IMR-90 (cell line): ENCODE measurements around the gene HCFC1R1. TPM values are rescaled to one million over a fixed set of nuclear protein-coding genes. Genes with fewer than 3 reads are reported as not detected.

Experiments used
- ATAC-seq: fragments of 200-7000 bp; cut with Tn5 transposase; 2 replicates; pipeline ENCODE4 v1.9.1; 2020; ENCODE audit warnings: low read depth, mild to moderate bottlenecking, moderate library complexity
- BruUV-seq: library from RNA; stranded (reverse); fragments of 400-500 nt; replicated peaks from 2 replicates; lab custom pipeline; 2021; lab: Mats Ljungman, UMichigan
- CTCF ChIA-PET: fragments of 300-600 bp; formaldehyde crosslinking; extraction: SDS; loops from one replicate; lab custom pipeline; 2021; ENCODE audit warnings: antibody characterized with exemption; lab: Yijun Ruan, JAX
- POLR2A ChIA-PET: fragments of 300-600 bp; sonication (Branson Sonifier 250); formaldehyde crosslinking; loops from one replicate; lab custom pipeline; 2022; ENCODE audit warnings: antibody characterized with exemption; ENCODE audit not compliant: unreplicated experiment; lab: Charles Lee
- DNase-seq: peaks from one replicate; pipeline ENCODE4 v3.0.0; 2013
- H2AFZ ChIP-seq: replicated peaks from 2 replicates; pipeline ENCODE3; 2013; ENCODE audit warnings: low read length, mild to moderate bottlenecking; ENCODE audit not compliant: poor library complexity
- H2AK5ac ChIP-seq: 2 replicates; pipeline ENCODE4 v1.6.1; 2013; ENCODE audit warnings: low read depth, low read length, inconsistent platforms
- H2AK9ac ChIP-seq: replicated peaks from 2 replicates; pipeline ENCODE3; 2013; ENCODE audit warnings: mild to moderate bottlenecking, low read depth, low read length, moderate library complexity; ENCODE audit not compliant: poor library complexity
- H2BK120ac ChIP-seq: 2 replicates; pipeline ENCODE4 v1.6.1; 2013; ENCODE audit warnings: low read depth, low read length, inconsistent platforms
- H2BK15ac ChIP-seq: 3 replicates; pipeline ENCODE4 v1.6.1; 2013; ENCODE audit warnings: low read depth, low read length, inconsistent platforms
- H2BK20ac ChIP-seq: 2 replicates; pipeline ENCODE4 v1.6.1; 2013; ENCODE audit warnings: low read depth, mild to moderate bottlenecking, inconsistent platforms, low read length, moderate library complexity
- H2BK5ac ChIP-seq: 2 replicates; pipeline ENCODE4 v1.6.1; 2013; ENCODE audit warnings: mild to moderate bottlenecking, low read depth, low read length, inconsistent platforms; ENCODE audit not compliant: poor library complexity, severe bottlenecking
- H3K14ac ChIP-seq: replicated peaks from 2 replicates; pipeline ENCODE4 v1.6.1; 2013; ENCODE audit warnings: low read depth, low read length, inconsistent platforms
- H3K18ac ChIP-seq: 2 replicates; pipeline ENCODE4 v1.6.1; 2013; ENCODE audit warnings: low read depth, low read length, control low read depth
- H3K23ac ChIP-seq: 2 replicates; pipeline ENCODE4 v1.6.1; 2013; ENCODE audit warnings: low read depth, low read length, inconsistent platforms
- H3K27ac ChIP-seq: 2 replicates; pipeline ENCODE4 v1.5.1; 2013; ENCODE audit warnings: mild to moderate bottlenecking, control low read depth, low read length; ENCODE audit not compliant: insufficient read depth
- H3K27me3 ChIP-seq: 2 replicates; pipeline ENCODE4 v1.6.1; 2013; ENCODE audit warnings: low read length; ENCODE audit not compliant: control insufficient read depth, insufficient read depth
- H3K36me3 ChIP-seq: 2 replicates; pipeline ENCODE4 v1.6.1; 2013; ENCODE audit warnings: low read length, mixed read lengths; ENCODE audit not compliant: control insufficient read depth, insufficient read depth
- H3K4ac ChIP-seq: 2 replicates; pipeline ENCODE4 v1.6.1; 2013; ENCODE audit warnings: low read depth, low read length, inconsistent platforms
- H3K4me1 ChIP-seq: 2 replicates; pipeline ENCODE4 v1.6.1; 2013; ENCODE audit warnings: low read length, mixed read lengths; ENCODE audit not compliant: control insufficient read depth, insufficient read depth
- H3K4me2 ChIP-seq: 2 replicates; pipeline ENCODE4 v1.6.1; 2013; ENCODE audit warnings: low read depth, mild to moderate bottlenecking, control low read depth, low read length, moderate library complexity
- H3K4me3 ChIP-seq: 2 replicates; pipeline ENCODE4 v1.5.1; 2013; ENCODE audit warnings: low read depth, mild to moderate bottlenecking, control low read depth, low read length, moderate library complexity; ENCODE audit not compliant: insufficient read depth
- H3K56ac ChIP-seq: 2 replicates; pipeline ENCODE4 v1.6.1; 2013; ENCODE audit warnings: low read length, inconsistent platforms; ENCODE audit not compliant: insufficient read depth; ENCODE audit errors: extremely low read depth
- H3K79me1 ChIP-seq, 2 experiments: 2 replicates each; pipeline ENCODE4 v1.6.1; 2013; ENCODE audit warnings: low read length in 2 of 2, inconsistent platforms in 1 of 2, low read depth in 1 of 2
- H3K9ac ChIP-seq: 2 replicates; pipeline ENCODE4 v1.6.1; 2013; ENCODE audit warnings: low read depth, low read length, control low read depth
- H3K9me1 ChIP-seq: 2 replicates; pipeline ENCODE4 v1.6.1; 2013; ENCODE audit warnings: low read length, inconsistent platforms; ENCODE audit not compliant: insufficient read depth
- H3K9me3 ChIP-seq: 2 replicates; pipeline ENCODE4 v1.6.1; 2013; ENCODE audit warnings: low read length; ENCODE audit not compliant: control insufficient read depth, insufficient read depth
- H4K20me1 ChIP-seq: 2 replicates; pipeline ENCODE4 v1.6.1; 2013; ENCODE audit warnings: low read length, inconsistent platforms; ENCODE audit not compliant: insufficient read depth
- H4K5ac ChIP-seq: 2 replicates; pipeline ENCODE4 v1.6.1; 2013; ENCODE audit warnings: mild to moderate bottlenecking, low read depth, low read length, control low read depth
- H4K8ac ChIP-seq, 2 experiments: 2 replicates each; pipeline ENCODE4 v1.6.1; 2013; ENCODE audit warnings: low read depth in 2 of 2, low read length in 2 of 2, control low read depth in 1 of 2, inconsistent platforms in 1 of 2
- H4K91ac ChIP-seq: 2 replicates; pipeline ENCODE4 v1.6.1; 2013; ENCODE audit warnings: low read depth, low read length, inconsistent platforms; ENCODE audit not compliant: insufficient read depth
- BHLHE40 ChIP-seq: fragments of 150-350 bp; IDR thresholded peaks from 2 replicates; pipeline ENCODE4 v1.6.1; 2016; ENCODE audit warnings: mild to moderate bottlenecking, low read depth, low read length
- CEBPB ChIP-seq: IDR thresholded peaks from 2 replicates; pipeline ENCODE4 v1.6.1; 2012; ENCODE audit warnings: low read depth, low read length, improper control_type of control experiment
- CHD1 ChIP-seq: IDR thresholded peaks from 2 replicates; pipeline ENCODE4 v1.6.1; 2012; ENCODE audit warnings: low read depth, low read length, improper control_type of control experiment
- FOS ChIP-seq: fragments of 150-350 bp; IDR thresholded peaks from 2 replicates; pipeline ENCODE4 v1.6.1; 2016; ENCODE audit warnings: low read depth, low read length
- MAFK ChIP-seq: IDR thresholded peaks from 2 replicates; pipeline ENCODE4 v1.6.1; 2012; ENCODE audit warnings: low read depth, low read length, improper control_type of control experiment
- MAZ ChIP-seq: IDR thresholded peaks from 2 replicates; pipeline ENCODE4 v1.6.1; 2012; ENCODE audit warnings: low read depth, mild to moderate bottlenecking, low read length, improper control_type of control experiment, moderate library complexity, borderline replicate concordance
- MXI1 ChIP-seq: IDR thresholded peaks from 2 replicates; pipeline ENCODE4 v1.6.1; 2012; ENCODE audit warnings: low read depth, mild to moderate bottlenecking, low read length, moderate library complexity, borderline replicate concordance
- NFE2L2 ChIP-seq: fragments of 150-350 bp; IDR thresholded peaks from 2 replicates; pipeline ENCODE4 v1.6.1; 2016; ENCODE audit warnings: low read depth, mild to moderate bottlenecking, low read length
- POLR2A ChIP-seq: IDR thresholded peaks from 2 replicates; pipeline ENCODE4 v1.6.1; 2012; ENCODE audit warnings: mild to moderate bottlenecking, low read depth, low read length
- RAD21 ChIP-seq: IDR thresholded peaks from 2 replicates; pipeline ENCODE4 v1.6.1; 2012; ENCODE audit warnings: low read length, improper control_type of control experiment
- RFX5 ChIP-seq: IDR thresholded peaks from 2 replicates; pipeline ENCODE4 v1.8.0; 2012; ENCODE audit warnings: low read depth, mild to moderate bottlenecking, low read length, moderate library complexity
- SMC3 ChIP-seq: fragments of 150-350 bp; IDR thresholded peaks from 2 replicates; pipeline ENCODE4 v1.6.1; 2016; ENCODE audit warnings: low read depth, mild to moderate bottlenecking, antibody characterized with exemption, low read length, moderate library complexity
- USF2 ChIP-seq: fragments of 150-350 bp; IDR thresholded peaks from 2 replicates; pipeline ENCODE4 v1.6.1; 2017; ENCODE audit warnings: mild to moderate bottlenecking, antibody characterized with exemption, low read length, low read depth
- WGBS, 2 experiments: methylation state at CpG; one replicate each; pipeline versions ENCODE4 v1.1.5 to v1.1.7; 2013; ENCODE audit warnings: missing lambda C conversion rate in 2 of 2; ENCODE audit not compliant: insufficient read length in 1 of 2; ENCODE audit errors: extremely low coverage in 2 of 2; 5-methylcytosine and 5-hydroxymethylcytosine counted together
- dilution Hi-C: fragments of 300-500 bp; cut with HindIII; formaldehyde crosslinking; loops from one replicate; pipeline ENCODE4 v1.14.3; 2018; ENCODE audit warnings: low sequenced_read_pairs; ENCODE audit not compliant: unreplicated experiment
- in situ Hi-C: fragments of 300-500 bp; cut with MboI; formaldehyde crosslinking; loops from 3 replicates; pipeline ENCODE4 v1.14.3; 2019; ENCODE audit warnings: low sequenced_read_pairs, inconsistent platforms, mixed read lengths
- intact Hi-C: fragments of 100-400 bp; cut with micrococcal nuclease; formaldehyde crosslinking; loops from 2 replicates; pipeline ENCODE4 v1.10.0; 2022
- polyA plus RNA-seq, 3 experiments: library from polyadenylated mRNA; depleted of rRNA; stranded (reverse); fragments of >200 nt; gene quantifications; 2 replicates each; pipeline ENCODE4 v1.2.3, GENCODE V29; 2012; ENCODE audit warnings: low replicate concordance in 1 of 3
- total RNA-seq: library from RNA; depleted of rRNA; stranded (reverse); fragments of >200 nt; gene quantifications from 2 replicates; pipeline ENCODE4 v1.2.3, GENCODE V29; 2012
- TF ChIP-seq, protein P1 (sequence below): conservative IDR thresholded peaks from 2 replicates; pipeline ENCODE4 v1.5.1; 2012; ENCODE audit warnings: mild to moderate bottlenecking, low read depth, low read length, improper control_type of control experiment

Gene HCFC1R1
- total and polyA plus RNA-seq, 2 of the 4 experiments (the other 2 are of a cell fraction), result 7.2 to 57.9 TPM

GRCh38 chr16:3027983-3028715 is 4.4 kb upstream of the HCFC1R1 start:
- no peak overlapping the region for H3K4me2 ChIP-seq
- POLR2A ChIA-PET, result no interaction called here
- no peak overlapping the region for H3K56ac ChIP-seq
- H3K4me1 ChIP-seq, result peaks cover 1% of the 10 kb centered on the region
- H4K91ac ChIP-seq, result no peak overlapping the region
- no peak overlapping the region for H4K8ac ChIP-seq
- H3K27me3 ChIP-seq, result peaks cover 22% of the 10 kb centered on the region
- H2BK5ac ChIP-seq, result no peak overlapping the region
- peaks cover 0 to 8% of the 10 kb centered on the region in 2 experiments; a peak in 2 of 4 replicates for H3K79me1 ChIP-seq
- ATAC-seq, result peak; percentile 3; the same call in 1 of the 2 replicates
- intact Hi-C loops (no loop called here), dilution Hi-C loops (no loop called here), in situ Hi-C loops (no loop called here)
- H2BK120ac ChIP-seq, result no peak overlapping the region
- H3K18ac ChIP-seq, result no peak overlapping the region
- H4K5ac ChIP-seq, result no peak overlapping the region
- BruUV-seq, result no TSS peak
- CTCF ChIA-PET, result interaction anchor here (0.6 to 1.8 kb wide), 5 partner anchors 11 to 120 kb away, joined by 3 to 7 read pairs (median 3); partner anchors contain the start of gene MMP25
- no peaks in the 10 kb centered on the region for H3K9me3 ChIP-seq
- H2BK15ac ChIP-seq, result no peak overlapping the region
- WGBS, 2 experiments, result 30% methylated on average over 14 of the region's 58 CpGs; no CpG with 5 or more reads in 1 of the 2 experiments
- H3K36me3 ChIP-seq, result peaks cover 11% of the 10 kb centered on the region; the same call in 1 of the 2 replicates
- H3K9me1 ChIP-seq, result no peaks in the 10 kb centered on the region
- peak overlapping the region; percentile 15 for H2AK9ac ChIP-seq
- H3K27ac ChIP-seq, result no peak overlapping the region
- no peak overlapping the region for H2AK5ac ChIP-seq
- no peak overlapping the region for H3K4me3 ChIP-seq
- no peak overlapping the region for H3K14ac ChIP-seq
- no peak overlapping the region for H3K4ac ChIP-seq
- H4K20me1 ChIP-seq, result peaks cover 12% of the 10 kb centered on the region
- no peak overlapping the region for H3K9ac ChIP-seq
- no peak overlapping the region for H2BK20ac ChIP-seq
- H3K23ac ChIP-seq, result no peak overlapping the region
- TF ChIP-seq CHD1 (no peak), RAD21 (peak; percentile 26; the same call in 1 of the 2 replicates), CEBPB (no peak), MAZ (no peak), USF2 (no peak), NFE2L2 (no peak), MAFK (no peak), MXI1 (no peak), POLR2A (peak; percentile 19; the same call in 1 of the 2 replicates), SMC3 (0 out of 2 replicates have a peak, but pooled peaks have one; percentile 22), BHLHE40 (no peak), RFX5 (no peak), FOS (no peak)
- TF ChIP-seq, protein P1, sequence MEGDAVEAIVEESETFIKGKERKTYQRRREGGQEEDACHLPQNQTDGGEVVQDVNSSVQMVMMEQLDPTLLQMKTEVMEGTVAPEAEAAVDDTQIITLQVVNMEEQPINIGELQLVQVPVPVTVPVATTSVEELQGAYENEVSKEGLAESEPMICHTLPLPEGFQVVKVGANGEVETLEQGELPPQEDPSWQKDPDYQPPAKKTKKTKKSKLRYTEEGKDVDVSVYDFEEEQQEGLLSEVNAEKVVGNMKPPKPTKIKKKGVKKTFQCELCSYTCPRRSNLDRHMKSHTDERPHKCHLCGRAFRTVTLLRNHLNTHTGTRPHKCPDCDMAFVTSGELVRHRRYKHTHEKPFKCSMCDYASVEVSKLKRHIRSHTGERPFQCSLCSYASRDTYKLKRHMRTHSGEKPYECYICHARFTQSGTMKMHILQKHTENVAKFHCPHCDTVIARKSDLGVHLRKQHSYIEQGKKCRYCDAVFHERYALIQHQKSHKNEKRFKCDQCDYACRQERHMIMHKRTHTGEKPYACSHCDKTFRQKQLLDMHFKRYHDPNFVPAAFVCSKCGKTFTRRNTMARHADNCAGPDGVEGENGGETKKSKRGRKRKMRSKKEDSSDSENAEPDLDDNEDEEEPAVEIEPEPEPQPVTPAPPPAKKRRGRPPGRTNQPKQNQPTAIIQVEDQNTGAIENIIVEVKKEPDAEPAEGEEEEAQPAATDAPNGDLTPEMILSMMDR, result peak; percentile 61
- H2AFZ ChIP-seq, result peak overlapping the region; percentile 34
- peak; percentile 57 for DNase-seq
